ENCODE data around the gene TADA2B. TPM values are rescaled to one million over a fixed set of nuclear protein-coding genes. Genes with fewer than 3 reads are reported as not detected.
"Not testable (repeated sequence)": the region's sequence is repeated elsewhere in the genome, so short reads cannot be mapped to it uniquely, and the experiment has no call there.

Gene TADA2B
- total RNA-seq, 2 donors from 2014 or later: 15.8 to 16.9 TPM

- H3K27ac Mint-ChIP-seq: no peak overlapping the region
- no peaks in the 10 kb centered on the region for H3K36me3 Mint-ChIP-seq
- H3K9me3 Mint-ChIP-seq: no peaks in the 10 kb centered on the region
- no peak for DNase-seq (ENCODE audit: low spot score)
- peaks cover 0 to 3% of the 10 kb centered on the region in 2 donors for H3K4me1 Mint-ChIP-seq (ENCODE audit: low read depth in 2 of 2)
- ATAC-seq: no peak
- H3K27me3 Mint-ChIP-seq: peaks cover 21% of the 10 kb centered on the region in 2 donors
- H3K4me3 Mint-ChIP-seq: no peak overlapping the region
These were observed 33.0 kb downstream of the TADA2B start for GRCh38 chr4:7075962-7076695.

- no peak overlapping the region for H3K4me3 Mint-ChIP-seq
- no peak overlapping the region for H3K27ac Mint-ChIP-seq
- peaks cover 0 to 3% of the 10 kb centered on the region in 2 donors for H3K4me1 Mint-ChIP-seq (ENCODE audit: low read depth in 2 of 2)
- no peaks in the 10 kb centered on the region for H3K36me3 Mint-ChIP-seq
- ATAC-seq (no peak), DNase-seq (ENCODE audit: low spot score) (no peak)
- H3K9me3 Mint-ChIP-seq: no peaks in the 10 kb centered on the region
- peaks cover 21 to 25% of the 10 kb centered on the region in 2 donors for H3K27me3 Mint-ChIP-seq
These were observed 33.5 kb downstream of the TADA2B start for GRCh38 chr4:7076696-7077082.

GRCh38 chr4:7077371-7077770 lies 34.2 kb downstream of the TADA2B start:
- no peak overlapping the region for H3K4me3 Mint-ChIP-seq
- H3K27ac Mint-ChIP-seq: no peak overlapping the region
- peaks cover 0 to 3% of the 10 kb centered on the region in 2 donors for H3K4me1 Mint-ChIP-seq (ENCODE audit: low read depth in 2 of 2)
- ATAC-seq: no peak
- no peaks in the 10 kb centered on the region for H3K36me3 Mint-ChIP-seq
- no peak for DNase-seq (ENCODE audit: low spot score)
- peaks cover 21 to 25% of the 10 kb centered on the region in 2 donors for H3K27me3 Mint-ChIP-seq
- H3K9me3 Mint-ChIP-seq: no peaks in the 10 kb centered on the region

- no peak for DNase-seq (ENCODE audit: low spot score)
- H3K9me3 Mint-ChIP-seq: no peaks in the 10 kb centered on the region
- H3K27ac Mint-ChIP-seq: no peak overlapping the region
- H3K27me3 Mint-ChIP-seq: peaks cover 24 to 31% of the 10 kb centered on the region in 2 donors
- H3K4me3 Mint-ChIP-seq: no peak overlapping the region
- H3K36me3 Mint-ChIP-seq: no peaks in the 10 kb centered on the region
- no peak for ATAC-seq
- H3K4me1 Mint-ChIP-seq (ENCODE audit: low read depth in 2 of 2): peaks cover 0 to 3% of the 10 kb centered on the region in 2 donors
These were observed 34.9 kb downstream of the TADA2B start for GRCh38 chr4:7078025-7078424.

GRCh38 chr4:7079483-7079882 lies 36.3 kb downstream of the TADA2B start:
- not testable (repeated sequence) for H3K36me3 Mint-ChIP-seq; H3K9me3 Mint-ChIP-seq; H3K4me1 Mint-ChIP-seq (ENCODE audit: low read depth in 2 of 2); DNase-seq (ENCODE audit: low spot score); ATAC-seq; H3K4me3 Mint-ChIP-seq; H3K27ac Mint-ChIP-seq
- H3K27me3 Mint-ChIP-seq: peaks cover 32 to 39% of the 10 kb centered on the region in 2 donors

- ATAC-seq; DNase-seq (ENCODE audit: low spot score); H3K4me3 Mint-ChIP-seq; H3K36me3 Mint-ChIP-seq; H3K4me1 Mint-ChIP-seq (ENCODE audit: low read depth in 2 of 2); H3K9me3 Mint-ChIP-seq; H3K27ac Mint-ChIP-seq: not testable (repeated sequence)
- peaks cover 34 to 43% of the 10 kb centered on the region in 2 donors for H3K27me3 Mint-ChIP-seq
These were observed 36.7 kb downstream of the TADA2B start for GRCh38 chr4:7079909-7080308.

GRCh38 chr4:7083597-7084563 lies 40.7 kb downstream of the TADA2B start:
- Mint-ChIP-seq H3K27ac (no peak overlapping the region), H3K4me1 (ENCODE audit: low read depth in 2 of 2) (no peaks in the 10 kb centered on the region), H3K27me3 (peaks cover 29 to 47% of the 10 kb centered on the region in 2 donors), H3K4me3 (no peak overlapping the region), H3K9me3 (no peaks in the 10 kb centered on the region), H3K36me3 (no peaks in the 10 kb centered on the region)
- DNase-seq (ENCODE audit: low spot score) (no peak), ATAC-seq (no peak)

- not testable (repeated sequence) for DNase-seq (ENCODE audit: low spot score); H3K27ac Mint-ChIP-seq; H3K36me3 Mint-ChIP-seq; H3K4me3 Mint-ChIP-seq; ATAC-seq; H3K4me1 Mint-ChIP-seq (ENCODE audit: low read depth in 2 of 2); H3K9me3 Mint-ChIP-seq
- H3K27me3 Mint-ChIP-seq: peaks cover 26 to 41% of the 10 kb centered on the region in 2 donors
These were observed 41.4 kb downstream of the TADA2B start for GRCh38 chr4:7084564-7084961.

- Mint-ChIP-seq H3K4me1 (ENCODE audit: low read depth in 2 of 2) (no peaks in the 10 kb centered on the region), H3K36me3 (no peaks in the 10 kb centered on the region), H3K27ac (no peak overlapping the region), H3K4me3 (no peak overlapping the region), H3K27me3 (peaks cover 15 to 24% of the 10 kb centered on the region in 2 donors), H3K9me3 (no peaks in the 10 kb centered on the region)
- ATAC-seq (no peak), DNase-seq (ENCODE audit: low spot score) (no peak)
These were observed 43.2 kb downstream of the TADA2B start for GRCh38 chr4:7086384-7086783.

- DNase-seq (ENCODE audit: low spot score) (no peak), ATAC-seq (no peak)
- no peak overlapping the region for H3K4me3 Mint-ChIP-seq
- H3K4me1 Mint-ChIP-seq (ENCODE audit: low read depth in 2 of 2): no peaks in the 10 kb centered on the region
- peaks cover 15 to 22% of the 10 kb centered on the region in 2 donors for H3K27me3 Mint-ChIP-seq
- H3K36me3 Mint-ChIP-seq: no peaks in the 10 kb centered on the region
- no peaks in the 10 kb centered on the region for H3K9me3 Mint-ChIP-seq
- H3K27ac Mint-ChIP-seq: no peak overlapping the region
These were observed 43.9 kb downstream of the TADA2B start for GRCh38 chr4:7087036-7087435.

GRCh38 chr4:7089213-7089986 lies 46.2 kb downstream of the TADA2B start:
- Mint-ChIP-seq H3K9me3 (no peaks in the 10 kb centered on the region), H3K27me3 (peaks cover 8 to 9% of the 10 kb centered on the region in 2 donors), H3K4me3 (no peak overlapping the region), H3K36me3 (no peaks in the 10 kb centered on the region), H3K27ac (no peak overlapping the region), H3K4me1 (ENCODE audit: low read depth in 2 of 2) (no peaks in the 10 kb centered on the region)
- no peak for ATAC-seq
- DNase-seq (ENCODE audit: low spot score): no peak

- Mint-ChIP-seq H3K9me3 (no peaks in the 10 kb centered on the region), H3K27me3 (peaks cover 0 to 10% of the 10 kb centered on the region in 2 donors), H3K27ac (no peak overlapping the region), H3K4me1 (ENCODE audit: low read depth in 2 of 2) (no peaks in the 10 kb centered on the region), H3K4me3 (no peak overlapping the region), H3K36me3 (no peaks in the 10 kb centered on the region)
- ATAC-seq (no peak), DNase-seq (ENCODE audit: low spot score) (no peak)
These were observed 48.9 kb downstream of the TADA2B start for GRCh38 chr4:7092026-7092425.

GRCh38 chr4:7094916-7095315 lies 51.7 kb downstream of the TADA2B start:
- no peak for DNase-seq (ENCODE audit: low spot score)
- Mint-ChIP-seq H3K9me3 (no peaks in the 10 kb centered on the region), H3K4me1 (ENCODE audit: low read depth in 2 of 2) (no peaks in the 10 kb centered on the region)

More at GRCh38 chr4:7094916-7095315, 51.7 kb downstream of the TADA2B start:
- no peak overlapping the region for H3K27ac Mint-ChIP-seq
- no peak for ATAC-seq
- no peak overlapping the region for H3K4me3 Mint-ChIP-seq
- no peaks in the 10 kb centered on the region for H3K36me3 Mint-ChIP-seq
- peaks cover 0 to 15% of the 10 kb centered on the region in 2 donors for H3K27me3 Mint-ChIP-seq

Data from natural killer cell treated with Interleukin-12 subunit alpha and Interleukin-12 subunit beta and Interleukin-15 and Interleukin-18, amount 100 ng/mL, for 72 hours (primary cell).